ENCODE results near the gene CHCHD4. TPM values are rescaled to one million over a fixed set of nuclear protein-coding genes. Genes with fewer than 3 reads are reported as not detected.

CHCHD4 gene
- total RNA-seq (2014; rRNA removed; shearing (Covaris generic)): 28.3 and 32.5 TPM in 2 replicates
- polyA plus RNA-seq (2014; cell fraction: nucleus; rRNA removed): 31.8 and 32.4 TPM in 2 replicates

DNA sequence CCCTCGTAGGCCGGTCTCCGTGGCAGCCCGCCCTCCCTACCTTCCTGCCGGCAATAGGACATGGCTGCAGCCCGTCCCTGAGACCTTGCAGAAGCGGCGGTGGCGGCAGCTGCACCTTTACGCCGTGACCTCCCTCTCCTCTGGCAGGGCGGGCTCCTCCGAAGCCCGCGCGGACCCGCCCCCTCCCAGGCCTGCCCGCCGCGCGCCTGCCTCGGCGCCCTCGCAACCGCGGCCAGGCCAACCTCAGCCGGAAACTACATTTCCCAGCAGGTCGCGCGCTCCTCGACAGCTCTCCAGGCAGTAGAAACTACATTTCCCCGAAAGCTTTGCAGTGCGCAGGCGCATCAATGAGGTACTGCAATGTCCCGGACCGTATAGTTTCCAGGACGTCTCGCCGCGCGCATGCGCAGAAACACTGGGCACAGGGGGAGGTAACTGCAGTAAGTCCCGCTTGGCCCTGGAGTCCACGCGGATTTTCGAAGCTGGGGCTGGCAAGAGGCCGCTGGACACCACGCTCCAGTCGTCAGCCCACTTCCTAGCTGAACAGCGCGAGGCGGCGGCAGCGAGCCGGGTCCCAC, at the start of gene CHCHD4, which contains the start of gene TMEM43:
TSS of gene CHCHD4 (minus strand) at position 256 of the 578 bp plus-strand sequence. CDS start at position 62, 194 bp downstream.
TSS of gene TMEM43 (plus strand) at position 438 of the 578 bp plus-strand sequence. CDS start 142 bp downstream, outside the sequence.
- DNase-seq (ENCODE audit: extremely low read depth, low read depth): peak; percentile 97

- DNase-seq (ENCODE audit: extremely low read depth, low read depth): no peak
These were observed 47.8 kb upstream of the CHCHD4 start for GRCh38 chr3:14172496-14172895.

DNA sequence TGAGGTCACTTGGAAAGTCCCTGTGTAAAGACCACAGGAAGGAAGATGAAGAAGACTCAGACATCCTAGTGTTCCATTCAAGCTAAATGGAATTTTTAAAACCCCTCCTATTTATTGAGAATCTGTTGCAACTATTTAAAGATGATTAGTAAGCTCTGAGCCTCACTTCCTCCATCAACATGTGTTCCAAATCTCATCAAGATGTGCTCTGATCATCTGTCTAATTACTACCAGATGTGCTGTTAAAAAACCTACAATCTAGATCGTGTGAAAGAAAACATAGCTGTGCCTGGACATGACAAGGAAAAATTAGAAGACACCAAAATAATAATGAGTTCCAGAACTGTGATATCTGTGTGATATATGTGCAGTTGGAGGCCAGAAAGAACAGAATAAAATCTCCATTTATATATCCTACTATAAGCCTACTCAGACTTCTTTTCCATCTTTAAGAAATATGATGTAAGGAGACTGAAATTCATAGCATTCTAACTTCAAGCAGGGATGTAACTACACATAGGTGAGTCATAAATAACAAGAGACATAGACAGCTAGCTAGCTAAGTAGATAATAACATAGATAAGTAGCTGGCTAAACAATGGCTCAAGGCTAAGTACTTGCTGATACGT, 46.0 kb upstream of the CHCHD4 start:
- DNase-seq (ENCODE audit: extremely low read depth, low read depth): peak; percentile 38

GRCh38 chr3:14169871-14170270, 45.2 kb upstream of the CHCHD4 start:
- peak; percentile 38 for DNase-seq (ENCODE audit: extremely low read depth, low read depth)

GRCh38 chr3:14169435-14169834, 44.8 kb upstream of the CHCHD4 start:
- no peak for DNase-seq (ENCODE audit: extremely low read depth, low read depth)

DNA sequence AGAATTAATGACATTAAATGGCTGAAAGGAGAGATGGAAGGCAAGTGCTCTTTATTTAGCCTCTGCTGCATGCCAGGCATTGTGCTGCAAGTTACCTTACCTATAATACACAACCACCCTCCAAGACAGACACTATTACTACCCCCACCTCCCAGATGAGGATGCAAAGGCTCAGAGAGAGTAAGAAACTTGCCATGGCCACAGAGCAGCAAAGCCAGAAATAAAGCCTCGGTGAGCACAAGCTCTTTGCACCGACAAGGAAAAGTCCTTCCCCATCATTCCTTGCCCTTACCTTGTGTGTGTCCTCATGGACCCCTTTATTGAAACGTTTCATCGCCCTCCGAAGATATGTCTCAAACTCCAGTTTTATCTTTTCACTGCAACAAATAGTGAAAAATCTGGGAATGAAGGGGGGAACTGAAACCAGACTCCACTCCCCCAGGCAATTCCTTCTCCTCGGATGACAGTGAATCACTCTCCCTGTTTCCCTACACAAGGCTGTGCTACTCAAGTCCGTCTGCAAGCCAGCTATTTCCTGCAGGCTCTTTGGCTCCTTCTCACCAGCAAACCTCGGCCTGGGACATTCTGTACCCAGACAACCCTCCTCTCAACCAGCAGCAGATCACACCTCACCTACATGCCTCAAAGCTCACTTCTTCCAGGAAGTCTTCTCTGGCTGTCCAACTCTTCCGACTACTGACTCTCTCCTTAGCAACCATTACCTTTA, 42.4 kb upstream of the CHCHD4 start:
- no peak for DNase-seq (ENCODE audit: extremely low read depth, low read depth)

- DNase-seq (ENCODE audit: extremely low read depth, low read depth): no peak
These were observed 37.5 kb upstream of the CHCHD4 start for GRCh38 chr3:14162178-14162577.

GRCh38 chr3:14161282-14161681, 36.6 kb upstream of the CHCHD4 start:
- no peak for DNase-seq (ENCODE audit: extremely low read depth, low read depth)

- no peak for DNase-seq (ENCODE audit: extremely low read depth, low read depth)
These were observed 34.8 kb upstream of the CHCHD4 start for GRCh38 chr3:14159426-14159825.

GRCh38 chr3:14158370-14158769, 33.7 kb upstream of the CHCHD4 start:
- no peak for DNase-seq (ENCODE audit: extremely low read depth, low read depth)

DNA sequence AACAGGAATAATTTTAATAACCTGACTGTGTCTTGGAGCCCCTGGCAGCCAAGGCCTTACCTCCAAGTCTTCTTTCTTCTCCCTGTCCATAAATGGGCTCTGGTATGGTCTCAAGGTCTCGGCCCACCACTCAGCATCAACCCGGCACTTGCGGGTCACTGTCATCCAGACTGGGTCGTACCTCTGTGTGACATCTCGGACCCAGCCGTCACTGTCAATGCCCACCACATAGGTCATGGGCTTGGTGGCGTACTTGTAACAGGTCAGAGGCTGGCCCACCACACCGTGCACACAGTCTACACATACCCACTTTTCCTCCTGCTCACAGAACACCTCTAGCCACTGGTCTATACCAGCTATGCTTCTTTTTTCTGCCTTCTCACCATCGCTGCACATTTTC, 33.3 kb upstream of the CHCHD4 start:
- DNase-seq (ENCODE audit: extremely low read depth, low read depth): no peak

- no peak for DNase-seq (ENCODE audit: extremely low read depth, low read depth)
These were observed 32.3 kb upstream of the CHCHD4 start for GRCh38 chr3:14156843-14157561.

GRCh38 chr3:14156201-14156600, 31.5 kb upstream of the CHCHD4 start:
- no peak for DNase-seq (ENCODE audit: extremely low read depth, low read depth)

GRCh38 chr3:14154895-14155440, 30.3 kb upstream of the CHCHD4 start:
- no peak for DNase-seq (ENCODE audit: extremely low read depth, low read depth)

DNA sequence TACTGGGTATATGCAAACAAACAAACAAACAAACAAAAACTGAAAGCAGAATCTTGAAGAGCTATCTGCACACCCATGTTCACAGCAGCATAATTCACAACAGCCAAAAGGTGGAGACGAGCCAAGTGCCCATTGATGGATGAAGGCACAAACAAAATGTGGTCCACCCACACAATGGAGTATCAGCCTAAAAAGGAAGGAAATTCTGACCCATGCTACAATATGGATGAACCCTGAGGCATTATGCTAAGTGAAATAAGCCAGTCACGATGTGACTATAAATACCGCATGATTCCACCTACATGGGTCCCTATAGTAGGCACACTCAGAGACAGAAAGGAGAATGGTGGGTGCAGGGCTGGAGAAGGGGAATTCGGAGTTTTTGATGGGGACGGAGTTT, 29.6 kb upstream of the CHCHD4 start:
- DNase-seq (ENCODE audit: extremely low read depth, low read depth): no peak

GRCh38 chr3:14153663-14154062, 29.0 kb upstream of the CHCHD4 start:
- DNase-seq (ENCODE audit: extremely low read depth, low read depth): no peak

DNA sequence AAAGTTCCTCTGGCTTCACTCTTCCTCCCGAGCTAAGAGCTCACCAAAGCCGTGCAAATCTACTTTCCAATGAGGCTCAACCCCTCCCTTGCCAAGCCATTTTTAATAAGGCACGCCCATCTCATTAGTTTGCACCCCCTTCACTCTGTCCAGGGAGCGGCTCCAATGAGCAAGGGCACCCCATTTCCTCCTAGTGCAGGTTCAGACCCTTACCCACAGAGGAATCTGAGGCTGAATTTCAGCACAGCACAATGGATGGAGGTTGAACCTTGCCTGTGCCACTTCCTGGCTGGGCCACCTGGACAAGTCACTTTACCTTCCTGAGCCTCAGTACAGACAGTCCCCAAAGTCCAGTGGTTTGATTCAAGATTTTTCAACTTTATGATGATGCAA, 28.3 kb upstream of the CHCHD4 start:
- no peak for DNase-seq (ENCODE audit: extremely low read depth, low read depth)

DNA sequence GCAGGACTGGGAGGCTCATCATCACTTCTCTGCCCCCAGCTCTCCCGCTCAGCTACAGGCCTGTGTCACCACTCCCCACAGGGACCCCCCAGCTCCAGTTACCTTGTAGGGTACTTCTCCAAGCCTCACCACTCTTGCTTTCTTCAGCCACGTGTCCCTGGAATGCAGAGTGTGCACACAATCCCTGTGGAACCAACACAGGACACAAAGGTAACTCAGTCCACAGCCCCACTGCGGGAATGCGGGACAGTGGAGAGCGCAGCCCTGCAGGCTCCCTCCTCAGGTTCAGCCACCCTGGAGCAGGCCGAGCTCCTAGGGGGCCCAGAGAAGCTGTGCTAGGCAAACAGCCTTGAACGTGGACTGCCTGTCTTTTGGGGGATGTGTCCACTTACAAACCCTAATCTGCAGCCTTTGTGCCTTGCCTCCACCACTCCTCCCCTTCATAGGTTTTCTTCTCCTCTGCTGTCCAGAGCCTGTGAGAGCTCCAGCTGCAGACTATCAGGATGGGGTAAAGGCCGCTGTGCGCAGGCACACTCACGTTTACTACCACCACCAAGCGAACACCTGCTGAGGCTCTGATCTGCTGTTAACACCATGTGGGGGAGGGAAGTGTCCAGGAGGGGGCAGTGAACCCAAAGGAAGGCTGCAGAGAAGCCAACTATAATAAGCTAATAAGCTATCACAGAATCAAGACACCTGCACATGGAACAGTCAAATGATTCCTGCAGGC, 27.7 kb upstream of the CHCHD4 start:
- no peak for DNase-seq (ENCODE audit: extremely low read depth, low read depth)

DNA sequence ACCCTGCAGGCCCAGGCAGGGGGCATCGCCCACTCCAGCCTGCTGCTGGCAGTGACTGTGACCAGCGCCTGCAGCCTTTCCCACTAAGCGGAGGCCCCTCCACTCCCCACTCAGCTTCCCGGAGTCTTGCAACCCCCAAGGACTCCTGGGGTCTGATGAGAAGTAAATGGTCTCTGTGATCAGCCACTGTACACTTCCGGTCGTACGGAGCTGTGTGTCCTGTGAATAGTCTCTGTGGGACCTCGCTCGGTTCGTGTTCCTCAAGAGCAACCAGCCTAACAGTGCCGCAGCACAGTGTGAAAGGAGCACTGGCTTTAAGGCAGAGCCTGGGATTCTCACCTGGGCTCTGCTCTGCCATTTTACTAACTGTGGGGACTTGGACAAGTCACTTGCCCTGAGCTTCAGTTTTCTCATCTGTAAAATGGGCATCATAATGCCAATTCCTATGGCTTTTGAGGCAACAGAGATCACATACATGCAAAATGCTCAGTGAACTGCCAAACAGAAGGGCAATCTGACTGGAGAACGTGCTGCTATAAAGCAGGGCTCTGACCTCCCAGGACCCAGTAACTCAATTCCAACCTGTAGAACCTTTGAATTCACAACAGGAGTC, 26.9 kb upstream of the CHCHD4 start:
- no peak for DNase-seq (ENCODE audit: extremely low read depth, low read depth)
